Hematopoietic multipotent progenitor cell treated with erythropoietin and hydrocortisone succinate and interleukin-3 and kit ligand, for 4 days (in vitro differentiated cells): ENCODE data around the gene FGFR3.
A peak's percentile ranks its signal among the peaks of the same experiment; 100 is the strongest.
"Not testable (repeated sequence)": the region's sequence is repeated elsewhere in the genome, so short reads cannot be mapped to it uniquely, and the experiment has no call there.

Experiments
- DNase-seq: peaks from one replicate; pipeline ENCODE4 v3.0.0-alpha.2; 2015

The FGFR3 gene

GRCh38 chr4:1843852-1844251, 50.8 kb downstream of the FGFR3 start:
- DNase-seq: no peak

DNA sequence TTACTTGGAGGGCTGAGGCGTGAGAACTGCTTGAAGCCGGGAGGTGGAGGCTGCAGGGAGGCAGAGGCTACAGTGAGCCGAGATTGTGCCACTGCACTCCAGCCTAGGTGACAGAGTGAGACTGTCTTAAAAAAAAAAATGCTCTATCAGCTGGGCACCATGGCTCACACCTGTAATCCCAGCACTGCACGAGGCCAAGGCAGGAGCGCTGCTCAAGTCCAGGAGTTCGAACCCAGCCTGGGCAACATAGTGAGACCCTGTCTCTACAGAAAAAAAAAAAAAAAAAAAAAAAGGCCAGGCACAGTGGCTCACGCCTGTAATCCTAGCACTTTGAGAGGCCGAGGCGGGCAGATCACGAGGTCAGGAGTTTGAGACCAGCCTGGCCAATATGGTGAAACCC, 51.5 kb downstream of the FGFR3 start:
- DNase-seq: not testable (repeated sequence)

- no peak for DNase-seq
These were observed 53.5 kb downstream of the FGFR3 start for GRCh38 chr4:1846580-1846979.

DNA sequence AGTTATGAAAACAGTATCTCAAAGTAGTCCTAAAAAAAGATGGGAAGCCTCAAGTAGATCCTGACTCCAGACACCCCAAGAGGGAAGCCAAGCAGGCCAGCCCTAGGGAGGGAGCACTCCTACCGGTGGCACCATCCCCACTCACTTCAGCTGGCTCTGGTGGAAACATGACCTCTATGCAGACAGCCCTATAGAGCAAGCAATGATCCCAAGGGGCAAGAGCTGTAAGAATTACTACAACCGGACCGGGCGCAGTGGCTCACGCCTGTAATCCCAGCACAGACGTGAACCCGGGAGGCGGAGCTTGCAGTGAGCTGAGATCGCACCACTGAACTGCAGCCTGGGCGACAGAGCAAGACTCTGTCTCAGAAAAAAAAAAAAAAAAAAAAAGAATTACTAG, 57.2 kb downstream of the FGFR3 start:
- no peak for DNase-seq

- no peak for DNase-seq
These were observed 58.1 kb downstream of the FGFR3 start for GRCh38 chr4:1851160-1851559.

- DNase-seq: peak; percentile 55
These were observed 58.7 kb downstream of the FGFR3 start for GRCh38 chr4:1851575-1852410.

DNA sequence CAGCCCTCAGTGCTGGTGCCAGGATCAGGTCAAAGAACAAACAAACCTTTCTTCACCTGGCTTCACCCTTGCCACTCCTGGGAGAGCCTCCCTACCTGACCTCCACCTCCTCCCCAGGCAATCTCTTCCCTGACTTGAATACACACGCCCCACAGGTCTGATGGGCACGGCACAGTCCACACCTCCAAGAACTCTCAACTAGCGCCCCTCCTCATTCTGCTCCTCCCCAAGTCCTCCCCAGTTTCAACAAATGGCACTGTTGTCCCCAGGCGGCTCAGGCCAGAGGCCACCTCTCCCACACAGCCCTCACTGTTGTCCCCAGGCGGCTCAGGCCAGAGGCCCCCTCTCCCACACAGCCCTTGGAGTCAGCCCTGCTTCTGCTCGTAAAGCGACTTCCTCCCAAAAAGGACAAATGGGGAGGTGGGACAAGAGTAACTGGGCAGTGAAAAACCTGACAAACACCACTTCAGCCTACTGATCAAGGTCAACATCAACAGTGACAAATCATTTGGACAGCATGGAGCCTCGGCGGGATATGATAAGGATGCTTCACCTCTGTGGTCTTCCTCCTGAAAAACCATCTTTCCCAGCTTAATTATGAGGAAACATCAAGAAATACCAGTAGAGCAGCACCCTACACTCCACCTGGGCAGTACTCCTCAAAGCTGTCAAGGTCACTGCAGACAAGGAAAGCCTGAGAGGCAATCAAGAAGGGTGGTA, 60.0 kb downstream of the FGFR3 start:
- DNase-seq: no peak

DNA sequence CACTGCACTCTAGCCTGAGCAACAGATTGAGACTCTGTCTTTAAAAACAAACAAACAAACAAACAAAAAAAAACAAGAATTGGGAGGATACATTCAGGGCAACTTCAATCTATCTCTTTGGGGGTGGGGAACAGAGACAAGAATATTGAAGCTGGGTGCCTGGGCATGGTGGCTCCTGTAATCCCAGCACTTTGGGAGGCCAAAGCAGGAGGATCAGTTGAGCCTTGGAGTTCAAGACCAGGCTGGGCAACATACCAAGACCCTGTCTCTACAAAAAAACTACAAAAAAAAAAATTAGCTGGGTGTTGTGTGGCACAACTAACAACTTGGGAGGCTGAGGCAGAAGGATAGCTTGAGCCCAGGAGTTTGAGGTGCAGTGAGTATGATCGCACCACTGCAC, 61.7 kb downstream of the FGFR3 start:
- no peak for DNase-seq

DNA sequence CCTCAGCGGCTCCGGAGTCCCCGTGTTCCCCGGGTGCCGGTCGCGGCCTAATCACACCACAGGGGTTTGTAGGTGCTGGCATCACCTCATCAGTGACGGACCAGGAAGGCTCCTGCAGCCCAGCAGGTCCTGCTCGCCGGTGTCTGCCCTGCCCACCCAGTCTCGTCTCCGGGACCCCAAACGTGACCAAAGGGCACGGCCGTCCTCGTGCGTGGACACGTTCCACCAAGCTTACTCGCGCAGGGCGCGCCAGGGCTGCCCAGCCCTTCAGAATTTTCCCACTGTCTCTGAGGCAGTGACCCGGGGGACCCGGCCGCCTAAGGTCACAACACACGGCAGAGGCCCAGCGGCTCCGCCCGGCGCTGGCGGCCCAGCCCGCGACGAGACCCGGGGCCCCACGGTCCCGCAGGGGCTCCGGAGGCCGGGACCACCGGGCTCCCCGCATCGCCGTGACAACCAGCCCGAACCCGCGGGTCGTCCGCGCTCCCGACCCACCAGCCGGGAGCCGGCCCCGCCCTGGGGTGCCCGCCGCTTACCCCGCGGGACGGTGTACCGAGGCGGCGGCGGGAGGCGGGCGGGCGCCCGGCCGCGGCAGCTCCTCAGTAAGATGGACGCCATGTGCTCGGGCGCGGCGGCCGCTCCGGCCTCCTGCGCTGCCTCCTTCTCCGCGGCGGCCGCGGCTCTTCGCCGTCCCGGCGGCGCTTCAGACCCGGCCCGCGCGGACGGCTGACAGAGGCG, 62.4 kb downstream of the FGFR3 start:
- DNase-seq: peak; percentile 47

GRCh38 chr4:1856071-1856942, 63.2 kb downstream of the FGFR3 start, which contains the start of gene LETM1:
Gene LETM1, minus strand, starts transcription at chr4:1856156. Its CDS starts 206 bp downstream, at chr4:1855950.
- DNase-seq: peak; percentile 98

- peak; percentile 26 for DNase-seq
These were observed 64.0 kb downstream of the FGFR3 start for GRCh38 chr4:1856943-1857699.

GRCh38 chr4:1857931-1858330, 64.8 kb downstream of the FGFR3 start:
- no peak for DNase-seq
